Nephron progenitor cell (in vitro differentiated cells): Measurements from ENCODE around the gene SLC25A11.
A peak's percentile ranks its signal among the peaks of the same experiment; 100 is the strongest.

Experiments used
- DNase-seq: peaks from one replicate; pipeline ENCODE4 v3.0.0; 2021
- H3K27ac Mint-ChIP-seq: 2 replicates; pipeline ENCODE4 v1.8.0; 2021; ENCODE audit warnings: mild to moderate bottlenecking, moderate library complexity, mixed read lengths
- H3K27me3 Mint-ChIP-seq: 2 replicates; pipeline ENCODE4 v1.8.0; 2021; ENCODE audit warnings: mild to moderate bottlenecking, low read depth, mixed read lengths; ENCODE audit not compliant: poor library complexity
- H3K36me3 Mint-ChIP-seq: 2 replicates; pipeline ENCODE4 v1.8.0; 2021; ENCODE audit warnings: low read depth, mixed read lengths
- H3K4me1 Mint-ChIP-seq: 2 replicates; pipeline ENCODE4 v1.8.0; 2021; ENCODE audit warnings: mixed read lengths
- H3K4me3 Mint-ChIP-seq: 2 replicates; pipeline ENCODE4 v1.8.0; 2021; ENCODE audit warnings: mild to moderate bottlenecking, moderate library complexity, mixed read lengths
- H3K9me3 Mint-ChIP-seq: 2 replicates; pipeline ENCODE4 v1.8.0; 2021; ENCODE audit warnings: mild to moderate bottlenecking, moderate library complexity, mixed read lengths
- CTCF ChIP-seq: fragments of 200-600 bp; sonication (generic); IDR thresholded peaks from 2 replicates; pipeline ENCODE4 v1.5.0; 2021; ENCODE audit warnings: antibody characterized with exemption

Gene SLC25A11

GRCh38 chr17:4895121-4895520, 44.7 kb downstream of the SLC25A11 start:
- Mint-ChIP-seq H3K4me1 (peaks cover 51% of the 10 kb centered on the region), H3K27ac (peak overlapping the region; percentile 64), H3K27me3 (peaks cover 11% of the 10 kb centered on the region), H3K36me3 (peaks cover 29% of the 10 kb centered on the region), H3K9me3 (no peaks in the 10 kb centered on the region), H3K4me3 (no peak overlapping the region)
- no peak for TF ChIP-seq CTCF
- no peak for DNase-seq

- H3K27me3 Mint-ChIP-seq, result peaks cover 7% of the 10 kb centered on the region
- peaks cover 56% of the 10 kb centered on the region for H3K4me1 Mint-ChIP-seq
- no peak for DNase-seq
- H3K9me3 Mint-ChIP-seq, result no peaks in the 10 kb centered on the region
- TF ChIP-seq CTCF, result no peak
- peaks cover 28% of the 10 kb centered on the region for H3K36me3 Mint-ChIP-seq
- H3K4me3 Mint-ChIP-seq, result no peak overlapping the region
- no peak overlapping the region for H3K27ac Mint-ChIP-seq
These were observed 45.9 kb downstream of the SLC25A11 start for GRCh38 chr17:4893721-4894560.

- Mint-ChIP-seq H3K27me3 (peaks cover 7% of the 10 kb centered on the region), H3K9me3 (no peaks in the 10 kb centered on the region), H3K4me3 (no peak overlapping the region), H3K4me1 (peaks cover 52% of the 10 kb centered on the region), H3K36me3 (peaks cover 29% of the 10 kb centered on the region), H3K27ac (peak overlapping the region; percentile 36)
- no peak for DNase-seq
- no peak for TF ChIP-seq CTCF
These were observed 46.6 kb downstream of the SLC25A11 start for GRCh38 chr17:4893272-4893671.

- Mint-ChIP-seq H3K4me1 (peaks cover 47% of the 10 kb centered on the region), H3K27me3 (peaks cover 7% of the 10 kb centered on the region), H3K4me3 (peak overlapping the region; percentile 75), H3K27ac (peak overlapping the region; percentile 95), H3K36me3 (peaks cover 29% of the 10 kb centered on the region), H3K9me3 (no peaks in the 10 kb centered on the region)
- peak; percentile 75 for DNase-seq
- no peak for TF ChIP-seq CTCF
These were observed 47.2 kb downstream of the SLC25A11 start for GRCh38 chr17:4892499-4893221.

- Mint-ChIP-seq H3K27me3 (peaks cover 4% of the 10 kb centered on the region), H3K4me1 (peaks cover 40% of the 10 kb centered on the region), H3K4me3 (no peak overlapping the region), H3K27ac (no peak overlapping the region), H3K9me3 (no peaks in the 10 kb centered on the region), H3K36me3 (peaks cover 29% of the 10 kb centered on the region)
- no peak for DNase-seq
- TF ChIP-seq CTCF, result no peak
These were observed 48.1 kb downstream of the SLC25A11 start for GRCh38 chr17:4891411-4892410.
